ENCODE results near the gene SERPINB1.

GRCh38 chr6:2857580-2858337, 16.1 kb upstream of the SERPINB1 start:
- no peak for TF ChIP-seq CTCF (IDR thresholded peaks at IDR 0.05)
- TF ChIP-seq POLR2A (IDR thresholded peaks at IDR 0.05): no peak
- no peak for TF ChIP-seq EP300 (IDR thresholded peaks at IDR 0.05)

Measured in tibial nerve (tissue), 4 donors.